Endodermal cell (in vitro differentiated cells): ENCODE results near the gene MACROD2. TPM values are rescaled to one million over a fixed set of nuclear protein-coding genes. Genes with fewer than 3 reads are reported as not detected.

Experiments
- DNase-seq: peaks from one replicate; pipeline ENCODE4 v3.0.0-alpha.2; 2017
- H3K27ac ChIP-seq: 2 replicates; pipeline ENCODE4 v1.5.1; 2013; ENCODE audit warnings: mild to moderate bottlenecking, low read depth, low read length, moderate library complexity
- H3K27me3 ChIP-seq: 2 replicates; pipeline ENCODE4 v1.6.1; 2013; ENCODE audit warnings: mild to moderate bottlenecking, low read length, moderate library complexity; ENCODE audit not compliant: insufficient read depth, control insufficient read depth, poor library complexity, severe bottlenecking
- H3K36me3 ChIP-seq: 2 replicates; pipeline ENCODE4 v1.7.0; 2013; ENCODE audit warnings: mild to moderate bottlenecking, low read length, moderate library complexity; ENCODE audit not compliant: control insufficient read depth, insufficient read depth
- H3K4me1 ChIP-seq: one replicate; pipeline ENCODE4 v1.7.0; 2013; ENCODE audit warnings: low read length; ENCODE audit not compliant: control insufficient read depth, insufficient read depth
- H3K4me3 ChIP-seq: 2 replicates; pipeline ENCODE4 v1.5.1; 2013; ENCODE audit warnings: mild to moderate bottlenecking, low read length, moderate library complexity
- H3K9ac ChIP-seq: 2 replicates; pipeline ENCODE4 v1.6.1; 2013; ENCODE audit warnings: mild to moderate bottlenecking, low read length, moderate library complexity; ENCODE audit not compliant: poor library complexity, severe bottlenecking; ENCODE audit errors: extremely low read depth
- H3K9me3 ChIP-seq: 2 replicates; pipeline ENCODE4 v1.6.1; 2013; ENCODE audit warnings: mild to moderate bottlenecking, low read length, moderate library complexity; ENCODE audit not compliant: control insufficient read depth
- H3K27ac Mint-ChIP-seq: 2 replicates; pipeline ENCODE4 v1.8.0; 2020; ENCODE audit warnings: mixed read lengths
- H3K27me3 Mint-ChIP-seq: 2 replicates; pipeline ENCODE4 v1.8.0; 2021; ENCODE audit warnings: mild to moderate bottlenecking, mixed read lengths; ENCODE audit not compliant: insufficient read depth
- H3K36me3 Mint-ChIP-seq: 2 replicates; pipeline ENCODE4 v1.8.0; 2020; ENCODE audit warnings: low read depth, mixed read lengths
- H3K4me1 Mint-ChIP-seq: 2 replicates; pipeline ENCODE4 v1.8.0; 2020; ENCODE audit warnings: mixed read lengths
- H3K4me3 Mint-ChIP-seq: 2 replicates; pipeline ENCODE4 v1.8.0; 2020; ENCODE audit warnings: mild to moderate bottlenecking, moderate library complexity, mixed read lengths
- H3K9me3 Mint-ChIP-seq: 2 replicates; pipeline ENCODE4 v1.8.0; 2020; ENCODE audit warnings: mild to moderate bottlenecking, mixed read lengths
- CTCF ChIP-seq: fragments of 200-600 bp; sonication (generic); conservative IDR thresholded peaks from 2 replicates; pipeline ENCODE4 v1.5.0; 2021; ENCODE audit warnings: antibody characterized with exemption, mild to moderate bottlenecking
- WGBS, 2 experiments: methylation state at CpG; one replicate each; pipeline versions ENCODE4 v1.1.5 to v1.1.7; 2013; ENCODE audit warnings: missing lambda C conversion rate in 2 of 2, mixed read lengths in 1 of 2; ENCODE audit not compliant: insufficient coverage in 1 of 2, insufficient read length in 1 of 2; 5-methylcytosine and 5-hydroxymethylcytosine counted together
- total RNA-seq, 2 donors: library from RNA; stranded (reverse); fragmentation: NEBNext Ultra II Directional in 1 of 2; extraction: Animal tissue kit (Norgen Biotek cat#: 25700) in 1 of 2; gene quantifications; 2 replicates in 1 of 2; 3 replicates in 1 of 2; pipeline ENCODE4 v1.2.1, GENCODE V29; 2021

The MACROD2 gene
- total RNA-seq, 2 donors from 2014 or later: 2.3 to 4.8 TPM

DNA sequence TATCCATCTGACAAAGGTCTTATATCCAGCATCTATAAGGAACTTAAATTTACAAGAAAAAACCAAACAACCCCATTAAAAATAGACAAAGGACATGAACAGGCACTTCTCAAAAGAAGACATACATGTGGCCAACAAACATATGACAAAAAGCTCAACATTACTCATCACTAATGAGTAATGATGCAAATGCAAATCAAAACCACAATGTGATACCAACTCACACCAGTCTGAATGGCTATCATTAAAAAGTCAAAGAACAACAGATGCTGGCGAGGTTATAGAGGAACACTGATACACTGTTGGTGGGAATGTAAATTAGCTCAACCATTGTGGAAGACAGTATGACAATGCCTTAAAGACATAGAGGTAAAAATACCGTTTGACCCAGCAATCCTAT lies 13.9 kb downstream of the MACROD2 start:
- no peak overlapping the region for H3K4me3 Mint-ChIP-seq
- H3K27ac Mint-ChIP-seq: no peak overlapping the region
- H3K36me3 Mint-ChIP-seq: no peaks in the 10 kb centered on the region
- H3K4me1 Mint-ChIP-seq: no peaks in the 10 kb centered on the region
- H3K4me3 ChIP-seq: no peak overlapping the region
- no peak overlapping the region for H3K27ac ChIP-seq
- no peaks in the 10 kb centered on the region for H3K27me3 ChIP-seq
- DNase-seq: no peak
- no peaks in the 10 kb centered on the region for H3K36me3 ChIP-seq
- 75 to 82% methylated on average over 1 of the region's 2 CpGs for WGBS, 2 experiments
- no peak for TF ChIP-seq CTCF
- no peaks in the 10 kb centered on the region for H3K9me3 Mint-ChIP-seq
- no peaks in the 10 kb centered on the region for H3K27me3 Mint-ChIP-seq
- no peaks in the 10 kb centered on the region for H3K9me3 ChIP-seq
- H3K9ac ChIP-seq: no peak overlapping the region
- no peaks in the 10 kb centered on the region for H3K4me1 ChIP-seq

- no peak overlapping the region for H3K27ac Mint-ChIP-seq
- H3K4me3 Mint-ChIP-seq: no peak overlapping the region
- no peaks in the 10 kb centered on the region for H3K4me1 Mint-ChIP-seq
- DNase-seq: no peak
- no peak overlapping the region for H3K9ac ChIP-seq
- no peaks in the 10 kb centered on the region for H3K27me3 Mint-ChIP-seq
- peaks cover 10% of the 10 kb centered on the region for H3K9me3 Mint-ChIP-seq
- no peak for TF ChIP-seq CTCF
- H3K36me3 Mint-ChIP-seq: peaks cover 1% of the 10 kb centered on the region
- 94% methylated on average over 2 to 3 of the region's 3 CpGs for WGBS, 2 experiments
- peaks cover 7% of the 10 kb centered on the region for H3K9me3 ChIP-seq
- no peaks in the 10 kb centered on the region for H3K36me3 ChIP-seq
- no peaks in the 10 kb centered on the region for H3K4me1 ChIP-seq
- no peak overlapping the region for H3K27ac ChIP-seq
- no peaks in the 10 kb centered on the region for H3K27me3 ChIP-seq
- H3K4me3 ChIP-seq: no peak overlapping the region
These were observed 17.4 kb downstream of the MACROD2 start for GRCh38 chr20:14012671-14013070.

DNA sequence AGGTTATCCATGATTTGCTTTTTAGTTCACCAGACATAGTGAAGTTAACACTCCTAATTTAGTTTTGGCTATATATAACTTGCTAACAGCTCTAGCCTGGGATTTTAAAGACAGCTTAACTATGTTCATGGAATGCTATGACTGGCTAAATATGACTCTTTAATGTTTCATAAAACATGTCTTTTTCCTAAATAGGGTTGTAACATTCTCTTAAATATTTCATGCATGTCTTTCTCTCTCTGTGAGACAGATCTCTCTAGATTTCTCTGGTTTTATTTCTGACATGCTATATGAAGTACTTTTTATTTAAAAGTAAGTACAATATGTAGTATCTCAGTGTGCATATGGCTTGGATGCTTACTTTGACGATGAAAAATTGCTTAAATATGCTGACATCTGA lies 35.7 kb downstream of the MACROD2 start:
- no peaks in the 10 kb centered on the region for H3K9me3 ChIP-seq
- WGBS, 2 experiments: 96 to 100% methylated on average over 1 of the region's 1 CpG
- no peak for TF ChIP-seq CTCF
- no peak overlapping the region for H3K27ac Mint-ChIP-seq
- no peak for DNase-seq
- no peak overlapping the region for H3K4me3 Mint-ChIP-seq
- H3K36me3 Mint-ChIP-seq: no peaks in the 10 kb centered on the region
- H3K4me1 ChIP-seq: no peaks in the 10 kb centered on the region
- H3K27me3 Mint-ChIP-seq: no peaks in the 10 kb centered on the region
- no peaks in the 10 kb centered on the region for H3K4me1 Mint-ChIP-seq
- no peaks in the 10 kb centered on the region for H3K9me3 Mint-ChIP-seq
- H3K27me3 ChIP-seq: no peaks in the 10 kb centered on the region
- no peak overlapping the region for H3K27ac ChIP-seq
- H3K9ac ChIP-seq: no peak overlapping the region
- no peak overlapping the region for H3K4me3 ChIP-seq
- H3K36me3 ChIP-seq: no peaks in the 10 kb centered on the region
